MM.1S (cell line): ENCODE results near the gene POU2F2.

Experiments
- CTCF ChIP-seq: fragments of 300-600 bp; sonication (generic); IDR thresholded peaks from 2 replicates; pipeline ENCODE4 v1.5.1; 2016; ENCODE audit warnings: antibody characterized with exemption, low read length, mixed read lengths
- EZH2 ChIP-seq: fragments of 300-600 bp; sonication (generic); optimal IDR thresholded peaks from 2 replicates; pipeline ENCODE3; 2017; ENCODE audit warnings: low read depth, mild to moderate bottlenecking, antibody characterized with exemption, low read length, mixed read lengths

- TF ChIP-seq CTCF (no peak), EZH2 (no peak)
Measured at GRCh38 chr19:42068361-42068755, 63.9 kb downstream of the POU2F2 start.
